ENCODE measurements around the gene AQP1. TPM values are rescaled to one million over a fixed set of nuclear protein-coding genes. Genes with fewer than 3 reads are reported as not detected.

Gene AQP1
- total RNA-seq, 3 donors from 2014 or later, result 132 to 213 (median 177) TPM

GRCh38 chr7:30900803-30901362 is 10.8 kb upstream of the AQP1 start:
- H3K4me3 ChIP-seq, result no peak overlapping the region
- no peaks in the 10 kb centered on the region for H3K27me3 ChIP-seq
- H3K27ac ChIP-seq, result peak overlapping the region in 1 of 2 donors; percentile 73
- intact Hi-C loops (cut with DNase I; ENCODE audit: low total_unique reads), result no loop called here
- no peaks in the 10 kb centered on the region for H3K36me3 ChIP-seq
- no peaks in the 10 kb centered on the region for H3K4me1 ChIP-seq
- H3K9me3 ChIP-seq, result no peaks in the 10 kb centered on the region
- no peak for DNase-seq (ENCODE audit: low spot score in 2 of 2)
- TF ChIP-seq POLR2A (IDR thresholded peaks at IDR 0.05) (no peak), CTCF (IDR thresholded peaks at IDR 0.05) (no peak), POLR2AphosphoS5 (IDR thresholded peaks at IDR 0.05) (no peak)

- Histone ChIP-seq H3K27me3 (no peaks in the 10 kb centered on the region), H3K4me1 (peaks cover 0 to 4% of the 10 kb centered on the region in 2 donors), H3K9me3 (no peaks in the 10 kb centered on the region), H3K27ac (no peak overlapping the region), H3K4me3 (no peak overlapping the region), H3K36me3 (no peaks in the 10 kb centered on the region)
- TF ChIP-seq CTCF (IDR thresholded peaks at IDR 0.05) (no peak), POLR2A (IDR thresholded peaks at IDR 0.05) (no peak), POLR2AphosphoS5 (IDR thresholded peaks at IDR 0.05) (no peak)
- intact Hi-C loops (cut with DNase I; ENCODE audit: low total_unique reads), result no loop called here
- no peak for DNase-seq (ENCODE audit: low spot score in 2 of 2)
Observed at GRCh38 chr7:30901856-30902255, 9.8 kb upstream of the AQP1 start.

- Histone ChIP-seq H3K36me3 (no peaks in the 10 kb centered on the region), H3K27me3 (no peaks in the 10 kb centered on the region), H3K27ac (no peak overlapping the region), H3K4me3 (no peak overlapping the region), H3K9me3 (no peaks in the 10 kb centered on the region), H3K4me1 (peaks cover 0 to 4% of the 10 kb centered on the region in 2 donors)
- TF ChIP-seq POLR2AphosphoS5 (IDR thresholded peaks at IDR 0.05) (no peak), CTCF (IDR thresholded peaks at IDR 0.05) (no peak), POLR2A (IDR thresholded peaks at IDR 0.05) (no peak)
- intact Hi-C loops (cut with DNase I; ENCODE audit: low total_unique reads), result no loop called here
- no peak for DNase-seq (ENCODE audit: low spot score in 2 of 2)
Observed at GRCh38 chr7:30902466-30902865, 9.2 kb upstream of the AQP1 start.

GRCh38 chr7:30903146-30903545 is 8.5 kb upstream of the AQP1 start:
- DNase-seq (ENCODE audit: low spot score in 2 of 2), result no peak
- Histone ChIP-seq H3K4me3 (no peak overlapping the region), H3K36me3 (no peaks in the 10 kb centered on the region), H3K27me3 (no peaks in the 10 kb centered on the region), H3K9me3 (no peaks in the 10 kb centered on the region), H3K4me1 (peaks cover 0 to 4% of the 10 kb centered on the region in 2 donors), H3K27ac (no peak overlapping the region)
- no peak for TF ChIP-seq POLR2A (IDR thresholded peaks at IDR 0.05)
- no peak for TF ChIP-seq POLR2AphosphoS5 (IDR thresholded peaks at IDR 0.05)
- TF ChIP-seq CTCF (IDR thresholded peaks at IDR 0.05), result no peak
- intact Hi-C loops (cut with DNase I; ENCODE audit: low total_unique reads), result no loop called here

GRCh38 chr7:30904561-30904960 is 7.1 kb upstream of the AQP1 start:
- Histone ChIP-seq H3K27ac (no peak overlapping the region), H3K36me3 (no peaks in the 10 kb centered on the region), H3K4me3 (no peak overlapping the region), H3K4me1 (peaks cover 0 to 4% of the 10 kb centered on the region in 2 donors), H3K27me3 (no peaks in the 10 kb centered on the region), H3K9me3 (no peaks in the 10 kb centered on the region)
- DNase-seq (ENCODE audit: low spot score in 2 of 2), result no peak
- intact Hi-C loops (cut with DNase I; ENCODE audit: low total_unique reads), result no loop called here
- no peak for TF ChIP-seq POLR2AphosphoS5 (IDR thresholded peaks at IDR 0.05)
- TF ChIP-seq POLR2A (IDR thresholded peaks at IDR 0.05), result no peak
- no peak for TF ChIP-seq CTCF (IDR thresholded peaks at IDR 0.05)
